OCI-LY3 (cell line): Measurements from ENCODE around the gene TSPAN9.

Source experiments
- H2AFZ ChIP-seq: fragments of 200-600, 300-600 bp; shearing (Covaris generic); 2 replicates; pipeline ENCODE4 v1.6.0; 2014; ENCODE audit warnings: antibody characterized with exemption, low read depth, low read length
- H3K27ac ChIP-seq: fragments of 200-600, 300-600 bp; sonication (generic); 2 replicates; pipeline ENCODE4 v1.5.1; 2014; ENCODE audit warnings: mild to moderate bottlenecking, low read length, moderate library complexity, mixed read lengths
- H3K27me3 ChIP-seq: fragments of 200-600, 300-600 bp; sonication (generic); 2 replicates; pipeline ENCODE4 v1.6.1; 2014; ENCODE audit warnings: low read depth, low read length, mixed read lengths
- H3K36me3 ChIP-seq: fragments of 200-600, 300-600 bp; sonication (generic); replicated peaks from 2 replicates; pipeline ENCODE3; 2014; ENCODE audit warnings: low read depth, low read length, mixed read lengths
- H3K4me1 ChIP-seq: fragments of 300-600, 200-600 bp; sonication (generic); 2 replicates; pipeline ENCODE4 v1.6.1; 2014; ENCODE audit warnings: low read length, mixed read lengths
- H3K4me2 ChIP-seq: fragments of 200-600, 300-600 bp; sonication (generic); 2 replicates; pipeline ENCODE4 v1.6.1; 2014; ENCODE audit warnings: low read length, mixed read lengths
- H3K4me3 ChIP-seq: fragments of 300-600, 200-600 bp; sonication (generic); 2 replicates; pipeline ENCODE4 v1.5.1; 2014; ENCODE audit warnings: antibody characterized with exemption, mild to moderate bottlenecking, low read length, moderate library complexity
- H3K79me2 ChIP-seq: fragments of 300-600, 200-600 bp; shearing (Covaris generic); 2 replicates; pipeline ENCODE4 v1.6.1; 2014; ENCODE audit warnings: mild to moderate bottlenecking, low read length, mixed read lengths
- H3K9ac ChIP-seq: fragments of 300-600, 200-600 bp; shearing (Covaris generic); 2 replicates; pipeline ENCODE4 v1.6.0; 2014; ENCODE audit warnings: mild to moderate bottlenecking, low read length, moderate library complexity
- H3K9me3 ChIP-seq: fragments of 200-600, 300-600 bp; shearing (Covaris generic); 2 replicates; pipeline ENCODE4 v1.6.1; 2014; ENCODE audit warnings: low read length, mixed read lengths; ENCODE audit not compliant: insufficient read depth
- H4K20me1 ChIP-seq: fragments of 200-600, 300-600 bp; sonication (generic); 2 replicates; pipeline ENCODE4 v1.6.1; 2016; ENCODE audit warnings: low read length, mixed read lengths; ENCODE audit not compliant: insufficient read depth
- CTCF ChIP-seq: fragments of 200-600, 300-600 bp; sonication (generic); IDR thresholded peaks from 2 replicates; pipeline ENCODE4 v1.5.1; 2014; ENCODE audit warnings: antibody characterized with exemption, low read length, low read depth
- EZH2phosphoT487 ChIP-seq: fragments of 200-600 bp; shearing (Covaris generic); IDR thresholded peaks from 2 replicates; pipeline ENCODE4 v1.6.1; 2018; ENCODE audit warnings: antibody characterized with exemption, mixed run types, low read depth

The TSPAN9 gene

GRCh38 chr12:3049176-3049575 lies 28.0 kb upstream of the TSPAN9 start:
- H3K36me3 ChIP-seq, result no peaks in the 10 kb centered on the region
- H3K4me2 ChIP-seq, result peak overlapping the region; percentile 78
- H3K9me3 ChIP-seq, result no peaks in the 10 kb centered on the region
- H3K4me3 ChIP-seq, result peak overlapping the region; percentile 66
- H3K9ac ChIP-seq, result no peak overlapping the region
- TF ChIP-seq CTCF (no peak), EZH2phosphoT487 (no peak)
- H3K27me3 ChIP-seq, result no peaks in the 10 kb centered on the region
- no peaks in the 10 kb centered on the region for H3K79me2 ChIP-seq
- H3K27ac ChIP-seq, result no peak overlapping the region
- peak overlapping the region; percentile 2; the same call in 1 of the 2 replicates for H2AFZ ChIP-seq
- H4K20me1 ChIP-seq, result no peaks in the 10 kb centered on the region
- peaks cover 18% of the 10 kb centered on the region for H3K4me1 ChIP-seq

GRCh38 chr12:3049611-3050249 lies 27.4 kb upstream of the TSPAN9 start:
- TF ChIP-seq EZH2phosphoT487 (no peak), CTCF (no peak)
- H4K20me1 ChIP-seq, result no peaks in the 10 kb centered on the region
- H3K79me2 ChIP-seq, result no peaks in the 10 kb centered on the region
- no peaks in the 10 kb centered on the region for H3K36me3 ChIP-seq
- no peaks in the 10 kb centered on the region for H3K9me3 ChIP-seq
- no peak overlapping the region for H3K27ac ChIP-seq
- peak overlapping the region; percentile 66 for H3K4me3 ChIP-seq
- H3K9ac ChIP-seq, result 0 out of 2 replicates have a peak overlapping the region, but pooled peaks have one; percentile 31
- no peaks in the 10 kb centered on the region for H3K27me3 ChIP-seq
- H3K4me1 ChIP-seq, result peaks cover 18% of the 10 kb centered on the region
- H2AFZ ChIP-seq, result peak overlapping the region; percentile 6; the same call in 1 of the 2 replicates
- peak overlapping the region; percentile 78 for H3K4me2 ChIP-seq

- Histone ChIP-seq H3K79me2 (no peaks in the 10 kb centered on the region), H3K36me3 (no peaks in the 10 kb centered on the region), H2AFZ (no peak overlapping the region), H3K4me1 (peaks cover 27% of the 10 kb centered on the region), H3K4me2 (no peak overlapping the region), H3K27ac (no peak overlapping the region), H3K9ac (no peak overlapping the region), H3K4me3 (no peak overlapping the region), H3K27me3 (no peaks in the 10 kb centered on the region), H3K9me3 (no peaks in the 10 kb centered on the region), H4K20me1 (no peaks in the 10 kb centered on the region)
- no peak for TF ChIP-seq EZH2phosphoT487
- no peak for TF ChIP-seq CTCF
These were observed 22.8 kb upstream of the TSPAN9 start for GRCh38 chr12:3054374-3054773.

- Histone ChIP-seq H2AFZ (no peak overlapping the region), H3K4me2 (no peak overlapping the region), H3K79me2 (no peaks in the 10 kb centered on the region), H4K20me1 (no peaks in the 10 kb centered on the region), H3K9me3 (no peaks in the 10 kb centered on the region), H3K9ac (no peak overlapping the region), H3K4me3 (no peak overlapping the region), H3K27ac (no peak overlapping the region), H3K4me1 (peaks cover 19% of the 10 kb centered on the region), H3K36me3 (no peaks in the 10 kb centered on the region), H3K27me3 (no peaks in the 10 kb centered on the region)
- TF ChIP-seq CTCF, result no peak
- no peak for TF ChIP-seq EZH2phosphoT487
These were observed 22.0 kb upstream of the TSPAN9 start for GRCh38 chr12:3055026-3055703.
